Stomach (tissue), 9 donors: ENCODE results near the gene RPS3. TPM values are rescaled to one million over a fixed set of nuclear protein-coding genes. Genes with fewer than 3 reads are reported as not detected.

Experiments
- DNase-seq, 2 donors: peaks; one replicate each; pipeline versions ENCODE4 v3.0.0 to v3.0.0-alpha.2; 2013 to 2019
- H3K27ac ChIP-seq, 5 donors: fragments of 200-600 bp in 4 of 5; sonication (generic) in 4 of 5; one replicate each; pipeline ENCODE4 v1.5.1; 2013 to 2019; ENCODE audit warnings: mild to moderate bottlenecking in 1 of 5, moderate library complexity in 1 of 5
- H3K27me3 ChIP-seq, 3 donors: fragments of 200-600 bp; sonication (generic); one replicate each; pipeline ENCODE4 v1.5.1; 2017 to 2019; ENCODE audit warnings: mixed run types in 1 of 3
- H3K36me3 ChIP-seq, 4 donors: fragments of 200-600 bp; sonication (generic); 1 replicate in 3 of 4; 2 replicates in 1 of 4; pipeline ENCODE4 v1.5.1; 2016 to 2019
- H3K4me1 ChIP-seq, 4 donors: fragments of 200-600 bp; sonication (generic); one replicate each; pipeline ENCODE4 v1.5.1; 2016 to 2019
- H3K4me3 ChIP-seq, 4 donors: fragments of 200-600 bp; sonication (generic) in 3 of 4; one replicate each; pipeline ENCODE4 v1.5.1; 2016 to 2019; ENCODE audit warnings: mild to moderate bottlenecking in 1 of 4
- H3K9me3 ChIP-seq, 4 donors: fragments of 200-600 bp; sonication (generic); one replicate each; pipeline ENCODE4 v1.5.1; 2016 to 2019
- CTCF ChIP-seq, 7 experiments: fragments of 450-650 bp in 4 of 7; fragments of 200-600 bp in 3 of 7; sonication (generic) in 3 of 7; IDR thresholded peaks; one replicate each; pipeline ENCODE4 v1.5.1; 2016 to 2019; ENCODE audit warnings: antibody characterized with exemption in 7 of 7, control low read depth in 2 of 7, mild to moderate bottlenecking in 1 of 7
- EP300 ChIP-seq: sonication (generic); formaldehyde crosslinking; IDR thresholded peaks from one replicate; pipeline ENCODE4 v1.6.1; 2017; ENCODE audit warnings: antibody characterized with exemption
- POLR2A ChIP-seq, 4 donors: fragments of 450-650 bp; IDR thresholded peaks; one replicate each; pipeline ENCODE4 v1.6.1; 2016; ENCODE audit warnings: antibody characterized with exemption in 4 of 4, control low read depth in 2 of 4, mild to moderate bottlenecking in 1 of 4, moderate library complexity in 1 of 4
- POLR2AphosphoS5 ChIP-seq, 3 donors: sonication (generic); formaldehyde crosslinking; IDR thresholded peaks; one replicate each; pipeline ENCODE4 v1.6.1; 2016; ENCODE audit warnings: antibody characterized with exemption in 3 of 3
- WGBS, 5 donors: extraction: QIAGEN DNeasy Blood & Tissue Kit in 3 of 5; methylation state at CpG; one replicate each; pipeline versions ENCODE4 v1.1.5 to v1.1.7; 2013 to 2018; 5-methylcytosine and 5-hydroxymethylcytosine counted together
- intact Hi-C: fragments of 100-400 bp; cut with DNase I; formaldehyde crosslinking; loops from one replicate; pipeline ENCODE4 v1.15.1; 2023; ENCODE audit warnings: low total_unique reads
- polyA plus RNA-seq, 3 donors: library from polyadenylated mRNA; stranded (reverse); fragments of 200-250 nt; gene quantifications; one replicate each; pipeline ENCODE4 v1.2.3, GENCODE V29; 2013
- total RNA-seq, 5 donors: library from RNA; depleted of rRNA; stranded (reverse); fragments of >200 nt; gene quantifications; one replicate each; pipeline versions ENCODE4 v1.1.0 to v1.2.3, GENCODE V29; 2014 to 2016
- donor health status: healthy with polysubstance abuse.
- donor health status: Bipolar disorder and iron deficiency.
- donor health status: healthy.

RPS3 gene
- total and polyA plus RNA-seq, 8 donors = 607 to 3,770 (median 1,532) TPM

- H3K9me3 ChIP-seq = no peaks in the 10 kb centered on the region
- 78 to 91% (median 87%) methylated on average over 2 of the region's 2 CpGs for WGBS, 5 donors
- no peak for TF ChIP-seq EP300
- TF ChIP-seq POLR2AphosphoS5 (IDR thresholded peaks at IDR 0.05) = no peak
- TF ChIP-seq POLR2A (IDR thresholded peaks at IDR 0.05) = no peak
- no peak for TF ChIP-seq CTCF (IDR thresholded peaks at IDR 0.05)
- no peaks in the 10 kb centered on the region for H3K27me3 ChIP-seq
- no peak for DNase-seq
- no peak overlapping the region for H3K4me3 ChIP-seq
- H3K36me3 ChIP-seq = peaks cover 3 to 63% (median 51%) of the 10 kb centered on the region in 4 donors
- intact Hi-C loops = no loop called here
- H3K27ac ChIP-seq = no peak overlapping the region
- peaks cover 0 to 15% (median 0%) of the 10 kb centered on the region in 4 donors for H3K4me1 ChIP-seq
Observed at GRCh38 chr11:75413864-75414263, 14.5 kb downstream of the RPS3 start.

DNA sequence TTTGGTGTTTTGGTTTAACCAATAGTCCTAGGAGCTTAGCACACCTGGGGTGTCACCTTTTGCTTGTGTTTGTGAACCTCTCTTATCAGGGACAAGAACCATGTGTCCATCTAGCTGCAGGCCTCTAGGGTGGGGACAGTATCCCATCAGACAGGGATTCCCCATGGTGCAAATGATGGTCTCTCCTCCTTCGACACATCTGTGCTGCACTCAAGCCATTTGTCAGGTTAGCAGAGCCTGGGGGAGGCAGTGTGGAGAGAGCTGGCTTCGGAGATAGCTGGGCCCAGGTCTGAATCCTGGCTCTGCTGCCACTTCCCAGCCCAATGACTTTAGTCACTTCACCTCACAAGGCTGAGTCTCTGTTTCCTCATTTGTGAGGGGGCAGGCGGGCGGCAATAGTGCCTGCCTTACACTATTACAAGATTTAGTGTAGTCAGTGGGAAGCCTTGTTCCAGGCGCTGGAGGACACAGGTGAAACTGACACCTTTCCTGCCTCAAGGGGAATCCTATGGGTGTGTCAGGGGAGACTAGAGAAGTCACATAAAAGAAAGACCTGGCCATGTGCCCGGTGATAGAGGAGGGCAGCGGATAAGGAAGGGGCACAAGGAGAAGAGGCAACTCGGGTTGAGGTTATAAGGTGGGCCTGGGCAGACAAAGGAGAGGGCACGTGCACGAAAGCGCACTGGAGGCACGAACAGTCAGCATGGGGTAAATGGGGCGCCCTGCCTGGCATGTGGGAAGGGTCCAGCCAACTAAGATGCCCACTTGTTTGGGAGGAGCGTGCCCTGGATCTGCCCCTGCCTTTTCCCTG, 21.1 kb downstream of the RPS3 start:
- intact Hi-C loops = no loop called here

GRCh38 chr11:75421035-75421602, 21.8 kb downstream of the RPS3 start:
- intact Hi-C loops = no loop called here
- no peaks in the 10 kb centered on the region for H3K27me3 ChIP-seq
- H3K9me3 ChIP-seq = no peaks in the 10 kb centered on the region
- peak in 1 of 2 donors; percentile 53 for DNase-seq
- peaks cover 8 to 64% (median 37%) of the 10 kb centered on the region in 4 donors for H3K4me1 ChIP-seq
- TF ChIP-seq POLR2AphosphoS5 (IDR thresholded peaks at IDR 0.05) (no peak), CTCF (IDR thresholded peaks at IDR 0.05) (no peak), POLR2A (IDR thresholded peaks at IDR 0.05) (no peak)
- H3K4me3 ChIP-seq = no peak overlapping the region
- WGBS, 5 donors = 51 to 66% (median 60%) methylated on average over 9 to 11 of the region's 11 CpGs
- H3K36me3 ChIP-seq = peaks cover 6 to 19% (median 10%) of the 10 kb centered on the region in 4 donors
- H3K27ac ChIP-seq = peak overlapping the region; percentile 43 to 81 (median 69)

More for the DNA sequence above, 21.1 kb downstream of the RPS3 start:
- Histone ChIP-seq H3K4me1 (peaks cover 8 to 64% (median 37%) of the 10 kb centered on the region in 4 donors), H3K27me3 (no peaks in the 10 kb centered on the region), H3K27ac (peak overlapping the region; percentile 26 to 81 (median 69)), H3K9me3 (no peaks in the 10 kb centered on the region), H3K36me3 (peaks cover 6 to 26% (median 15%) of the 10 kb centered on the region in 4 donors), H3K4me3 (no peak overlapping the region)
- 68 to 78% (median 75%) methylated on average over 14 of the region's 14 CpGs for WGBS, 5 donors
- DNase-seq = no peak
- no peak for TF ChIP-seq EP300
- no peak for TF ChIP-seq POLR2AphosphoS5 (IDR thresholded peaks at IDR 0.05)
- TF ChIP-seq CTCF (IDR thresholded peaks at IDR 0.05) = no peak
- no peak for TF ChIP-seq POLR2A (IDR thresholded peaks at IDR 0.05)

GRCh38 chr11:75421902-75422247, 22.6 kb downstream of the RPS3 start:
- 19 to 51% (median 42%) methylated on average over 2 of the region's 2 CpGs for WGBS, 5 donors
- peak overlapping the region; percentile 45 to 81 (median 69) for H3K27ac ChIP-seq
- H3K36me3 ChIP-seq = peaks cover 4 to 18% (median 10%) of the 10 kb centered on the region in 4 donors
- intact Hi-C loops = no loop called here
- H3K4me3 ChIP-seq = no peak overlapping the region
- H3K9me3 ChIP-seq = no peaks in the 10 kb centered on the region
- peaks cover 8 to 64% (median 37%) of the 10 kb centered on the region in 4 donors for H3K4me1 ChIP-seq
- DNase-seq = no peak
- TF ChIP-seq POLR2AphosphoS5 (IDR thresholded peaks at IDR 0.05) (no peak), CTCF (IDR thresholded peaks at IDR 0.05) (no peak), POLR2A (IDR thresholded peaks at IDR 0.05) (no peak), EP300 (no peak)
- H3K27me3 ChIP-seq = no peaks in the 10 kb centered on the region
